Hepatocyte (in vitro differentiated cells): ENCODE measurements around the gene CYP20A1. TPM values are rescaled to one million over a fixed set of nuclear protein-coding genes. Genes with fewer than 3 reads are reported as not detected.

Experiments
- DNase-seq: peaks from one replicate; pipeline ENCODE4 v3.0.0-alpha.2; 2016; ENCODE audit warnings: low spot score
- H2AFZ ChIP-seq: fragments of 200-600 bp; sonication (generic); 2 replicates; pipeline ENCODE4 v1.6.0; 2016; ENCODE audit warnings: antibody characterized with exemption, mild to moderate bottlenecking
- H3K27ac ChIP-seq: fragments of 200-600 bp; sonication (generic); 2 replicates; pipeline ENCODE4 v1.5.1; 2016; ENCODE audit warnings: mild to moderate bottlenecking
- H3K27me3 ChIP-seq: fragments of 200-600 bp; sonication (generic); 2 replicates; pipeline ENCODE4 v1.6.1; 2016
- H3K36me3 ChIP-seq: fragments of 200-600 bp; sonication (generic); replicated peaks from 2 replicates; pipeline ENCODE4 v1.5.1; 2016; ENCODE audit warnings: low read depth; ENCODE audit not compliant: insufficient read depth
- H3K4me1 ChIP-seq: fragments of 200-600 bp; sonication (generic); 2 replicates; pipeline ENCODE4 v1.5.1; 2016; ENCODE audit warnings: mild to moderate bottlenecking, moderate library complexity; ENCODE audit not compliant: insufficient read depth
- H3K4me2 ChIP-seq: fragments of 200-600 bp; sonication (generic); 2 replicates; pipeline ENCODE4 v1.6.0; 2016
- H3K4me3 ChIP-seq: fragments of 200-600 bp; sonication (generic); 2 replicates; pipeline ENCODE4 v1.5.1; 2016; ENCODE audit warnings: mild to moderate bottlenecking
- H3K79me2 ChIP-seq: fragments of 200-600 bp; sonication (generic); 2 replicates; pipeline ENCODE4 v1.6.0; 2017; ENCODE audit warnings: mild to moderate bottlenecking
- H3K9me2 ChIP-seq: fragments of 200-600 bp; sonication (generic); replicated peaks from 2 replicates; pipeline ENCODE4 v1.6.0; 2017; ENCODE audit warnings: mild to moderate bottlenecking; ENCODE audit not compliant: insufficient read depth
- H3K9me3 ChIP-seq: fragments of 200-600 bp; sonication (generic); 2 replicates; pipeline ENCODE4 v1.5.1; 2016; ENCODE audit warnings: low read depth, mild to moderate bottlenecking
- H4K20me1 ChIP-seq: fragments of 200-600 bp; sonication (generic); 2 replicates; pipeline ENCODE4 v1.6.0; 2016; ENCODE audit warnings: mild to moderate bottlenecking; ENCODE audit not compliant: insufficient read depth, poor library complexity, severe bottlenecking
- CTCF ChIP-seq: fragments of 200-600 bp; sonication (generic); IDR thresholded peaks from 2 replicates; pipeline ENCODE4 v1.5.1; 2016; ENCODE audit warnings: antibody characterized with exemption, mild to moderate bottlenecking; ENCODE audit not compliant: poor library complexity
- EZH2 ChIP-seq: fragments of 200-600 bp; sonication (generic); IDR thresholded peaks from 2 replicates; pipeline ENCODE4 v1.6.1; 2016; ENCODE audit warnings: antibody characterized with exemption, mild to moderate bottlenecking, borderline replicate concordance
- EZH2phosphoT487 ChIP-seq: fragments of 200-600 bp; sonication (generic); IDR thresholded peaks from one replicate; pipeline ENCODE4 v1.6.1; 2018; ENCODE audit warnings: antibody characterized with exemption, mild to moderate bottlenecking, low read depth, moderate library complexity; ENCODE audit not compliant: unreplicated experiment, severe bottlenecking
- WGBS: methylation state at CpG from one replicate; pipeline ENCODE4 v1.1.6; 2016; ENCODE audit warnings: low lambda C conversion rate; ENCODE audit errors: missing lambda C conversion rate; 5-methylcytosine and 5-hydroxymethylcytosine counted together
- polyA plus RNA-seq: library from polyadenylated mRNA; unstranded; fragments of >200 nt; fragmentation: Nextera tagmentation; extraction: Ambion mirVana; gene quantifications from 2 replicates; pipeline ENCODE4 v1.2.1, GENCODE V29; 2016
- total RNA-seq: library from RNA; depleted of rRNA; stranded (reverse); fragments of >200 nt; gene quantifications from 2 replicates; pipeline ENCODE4 v1.2.3, GENCODE V29; 2014

The CYP20A1 gene
- total and polyA plus RNA-seq, 2 experiments from 2014 or later, result 18.3 to 26.5 TPM

- no peaks in the 10 kb centered on the region for H4K20me1 ChIP-seq
- H3K36me3 ChIP-seq, result no peaks in the 10 kb centered on the region
These were observed 107.8 kb downstream of the CYP20A1 start for GRCh38 chr2:203346612-203347011.

GRCh38 chr2:203347375-203347774, 108.6 kb downstream of the CYP20A1 start:
- H3K4me2 ChIP-seq, result no peak overlapping the region
- H3K9me2 ChIP-seq, result no peaks in the 10 kb centered on the region
- no peaks in the 10 kb centered on the region for H3K9me3 ChIP-seq
- TF ChIP-seq CTCF (no peak), EZH2phosphoT487 (no peak), EZH2 (no peak)
- no peaks in the 10 kb centered on the region for H3K27me3 ChIP-seq
- H3K36me3 ChIP-seq, result no peaks in the 10 kb centered on the region
- H4K20me1 ChIP-seq, result peaks cover 6% of the 10 kb centered on the region
- H3K4me3 ChIP-seq, result no peak overlapping the region
- no peak overlapping the region for H3K27ac ChIP-seq
- peaks cover 79% of the 10 kb centered on the region for H3K79me2 ChIP-seq
- H2AFZ ChIP-seq, result no peak overlapping the region
- 81% methylated on average over 4 of the region's 4 CpGs for WGBS
- no peak for DNase-seq
- H3K4me1 ChIP-seq, result peaks cover 3% of the 10 kb centered on the region

More at GRCh38 chr2:203346612-203347011, 107.8 kb downstream of the CYP20A1 start:
- Histone ChIP-seq H3K27ac (no peak overlapping the region), H3K27me3 (no peaks in the 10 kb centered on the region), H3K9me3 (no peaks in the 10 kb centered on the region), H3K4me3 (no peak overlapping the region), H2AFZ (no peak overlapping the region), H3K4me2 (no peak overlapping the region), H3K4me1 (peaks cover 3% of the 10 kb centered on the region), H3K79me2 (peaks cover 79% of the 10 kb centered on the region), H3K9me2 (no peaks in the 10 kb centered on the region)
- no peak for DNase-seq
- WGBS, result 69% methylated on average over 1 of the region's 1 CpG
- no peak for TF ChIP-seq CTCF
- TF ChIP-seq EZH2phosphoT487, result no peak
- TF ChIP-seq EZH2, result no peak

- Histone ChIP-seq H3K27ac (no peak overlapping the region), H2AFZ (no peak overlapping the region), H3K9me3 (no peaks in the 10 kb centered on the region), H3K4me2 (no peak overlapping the region), H3K9me2 (no peaks in the 10 kb centered on the region), H3K36me3 (no peaks in the 10 kb centered on the region), H4K20me1 (peaks cover 6% of the 10 kb centered on the region), H3K27me3 (no peaks in the 10 kb centered on the region), H3K4me1 (no peaks in the 10 kb centered on the region), H3K79me2 (peaks cover 78% of the 10 kb centered on the region), H3K4me3 (no peak overlapping the region)
- 76% methylated on average over 5 of the region's 5 CpGs for WGBS
- TF ChIP-seq CTCF (no peak), EZH2phosphoT487 (no peak), EZH2 (no peak)
- peak; percentile 8 for DNase-seq
These were observed 113.9 kb downstream of the CYP20A1 start for GRCh38 chr2:203352604-203353255.
